ENCODE data around the gene NYAP2. TPM values are rescaled to one million over a fixed set of nuclear protein-coding genes. Genes with fewer than 3 reads are reported as not detected.

NYAP2 gene
- total and polyA plus RNA-seq, 2 donors (not counting 1 experiment from before 2014, with no cell fraction given), result not detected

DNA sequence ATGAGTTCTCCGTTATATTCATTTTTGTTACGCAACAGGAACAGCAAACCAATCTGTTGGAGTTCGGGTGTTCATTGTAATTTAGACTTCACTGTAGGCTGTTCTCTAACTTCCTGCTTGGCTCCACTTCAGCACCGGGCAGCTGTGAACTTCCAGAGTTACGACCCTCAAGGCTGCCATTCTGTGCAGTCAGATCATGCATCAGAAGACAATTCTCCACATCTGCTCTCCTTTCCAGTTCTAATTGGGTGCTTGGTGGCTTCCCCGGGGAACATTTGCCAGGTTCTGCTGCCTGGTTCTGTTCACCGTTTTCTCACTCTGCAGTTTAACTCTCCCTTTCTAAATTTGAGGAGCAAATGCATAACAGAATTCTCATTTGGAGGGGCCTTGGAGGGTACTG, 237.7 kb downstream of the NYAP2 start:
- H3K27me3 ChIP-seq (ENCODE audit: control insufficient read depth, insufficient read depth, low read length), result peaks cover 2% of the 10 kb centered on the region
- peaks cover 1% of the 10 kb centered on the region for H4K20me1 ChIP-seq (ENCODE audit: control insufficient read depth, extremely low read depth, insufficient read depth, low read length)
- H3K9me3 ChIP-seq (ENCODE audit: control insufficient read depth, insufficient read depth, low read depth, low read length), result no peaks in the 10 kb centered on the region
- H3K9ac ChIP-seq (ENCODE audit: insufficient read depth, low read length), result no peak overlapping the region
- H3K36me3 ChIP-seq (ENCODE audit: control insufficient read depth, insufficient read depth, low read length), result no peaks in the 10 kb centered on the region
- TF ChIP-seq, protein P1, sequence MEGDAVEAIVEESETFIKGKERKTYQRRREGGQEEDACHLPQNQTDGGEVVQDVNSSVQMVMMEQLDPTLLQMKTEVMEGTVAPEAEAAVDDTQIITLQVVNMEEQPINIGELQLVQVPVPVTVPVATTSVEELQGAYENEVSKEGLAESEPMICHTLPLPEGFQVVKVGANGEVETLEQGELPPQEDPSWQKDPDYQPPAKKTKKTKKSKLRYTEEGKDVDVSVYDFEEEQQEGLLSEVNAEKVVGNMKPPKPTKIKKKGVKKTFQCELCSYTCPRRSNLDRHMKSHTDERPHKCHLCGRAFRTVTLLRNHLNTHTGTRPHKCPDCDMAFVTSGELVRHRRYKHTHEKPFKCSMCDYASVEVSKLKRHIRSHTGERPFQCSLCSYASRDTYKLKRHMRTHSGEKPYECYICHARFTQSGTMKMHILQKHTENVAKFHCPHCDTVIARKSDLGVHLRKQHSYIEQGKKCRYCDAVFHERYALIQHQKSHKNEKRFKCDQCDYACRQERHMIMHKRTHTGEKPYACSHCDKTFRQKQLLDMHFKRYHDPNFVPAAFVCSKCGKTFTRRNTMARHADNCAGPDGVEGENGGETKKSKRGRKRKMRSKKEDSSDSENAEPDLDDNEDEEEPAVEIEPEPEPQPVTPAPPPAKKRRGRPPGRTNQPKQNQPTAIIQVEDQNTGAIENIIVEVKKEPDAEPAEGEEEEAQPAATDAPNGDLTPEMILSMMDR (conservative IDR thresholded peaks at IDR 0.05 in 1 of 2, IDR thresholded peaks at IDR 0.05 in 1 of 2; ENCODE audit: low read depth in 1 of 2, low read length in 2 of 2), result no peak
- no peak for TF ChIP-seq EZH2 (IDR thresholded peaks at IDR 0.05; ENCODE audit: low read length, missing control alignments)
- no peaks in the 10 kb centered on the region for H3K4me1 ChIP-seq (ENCODE audit: control insufficient read depth, extremely low read depth, insufficient read depth, low read length)
- no peaks in the 10 kb centered on the region for H3K79me2 ChIP-seq (ENCODE audit: control insufficient read depth, insufficient read depth, low read length)
- peak in 1 of 2 donors; percentile 5 for DNase-seq (ENCODE audit: low read depth in 2 of 2)
- no peak overlapping the region for H2AFZ ChIP-seq (ENCODE audit: low read length)
- H3K27ac ChIP-seq (ENCODE audit: insufficient read depth, low read length), result no peak overlapping the region
- H3K4me2 ChIP-seq (ENCODE audit: extremely low read depth, insufficient read depth, low read length), result no peak overlapping the region
- H3K4me3 ChIP-seq (replicated peaks in 1 of 4; ENCODE audit: control extremely low read depth in 1 of 4, insufficient read depth in 1 of 4, low read depth in 3 of 4, low read length in 4 of 4), result no peak overlapping the region

GRCh38 chr2:225640550-225640949, 241.0 kb downstream of the NYAP2 start:
- Histone ChIP-seq H3K36me3 (ENCODE audit: control insufficient read depth, insufficient read depth, low read length) (no peaks in the 10 kb centered on the region), H3K9ac (ENCODE audit: insufficient read depth, low read length) (no peak overlapping the region), H2AFZ (ENCODE audit: low read length) (no peak overlapping the region), H3K9me3 (ENCODE audit: control insufficient read depth, insufficient read depth, low read depth, low read length) (no peaks in the 10 kb centered on the region), H3K79me2 (ENCODE audit: control insufficient read depth, insufficient read depth, low read length) (no peaks in the 10 kb centered on the region), H3K27ac (ENCODE audit: insufficient read depth, low read length) (no peak overlapping the region), H3K4me2 (ENCODE audit: extremely low read depth, insufficient read depth, low read length) (no peak overlapping the region), H3K4me1 (ENCODE audit: control insufficient read depth, extremely low read depth, insufficient read depth, low read length) (no peaks in the 10 kb centered on the region), H4K20me1 (ENCODE audit: control insufficient read depth, extremely low read depth, insufficient read depth, low read length) (peaks cover 1% of the 10 kb centered on the region), H3K27me3 (ENCODE audit: control insufficient read depth, insufficient read depth, low read length) (no peaks in the 10 kb centered on the region), H3K4me3 (replicated peaks in 1 of 4; ENCODE audit: control extremely low read depth in 1 of 4, insufficient read depth in 1 of 4, low read depth in 3 of 4, low read length in 4 of 4) (no peak overlapping the region)
- DNase-seq (ENCODE audit: low read depth in 2 of 2), result no peak
- TF ChIP-seq EZH2 (IDR thresholded peaks at IDR 0.05; ENCODE audit: low read length, missing control alignments), result no peak
- TF ChIP-seq, protein P1 (conservative IDR thresholded peaks at IDR 0.05 in 1 of 2, IDR thresholded peaks at IDR 0.05 in 1 of 2; ENCODE audit: low read depth in 1 of 2, low read length in 2 of 2), result no peak

DNA sequence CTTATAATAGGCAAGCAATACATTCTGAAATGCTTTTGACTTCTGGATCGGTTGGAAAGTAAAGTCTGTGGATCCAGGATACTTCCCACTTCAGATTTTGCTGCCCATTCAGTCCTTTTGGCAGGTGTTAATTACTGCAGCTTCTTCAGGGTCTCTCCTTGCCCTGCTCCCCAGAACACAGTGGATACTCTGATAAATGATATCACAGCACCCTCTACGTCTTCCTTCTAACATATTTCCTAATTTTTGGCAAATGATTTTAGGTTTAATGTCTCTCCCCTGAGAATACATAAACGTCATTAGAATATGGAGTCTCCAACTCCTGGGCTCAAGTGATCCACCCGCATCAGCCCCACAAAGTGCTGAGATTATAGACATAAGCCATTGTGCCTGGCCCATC, 249.8 kb downstream of the NYAP2 start:
- Histone ChIP-seq H3K4me3 (replicated peaks in 1 of 4; ENCODE audit: control extremely low read depth in 1 of 4, insufficient read depth in 1 of 4, low read depth in 3 of 4, low read length in 4 of 4) (no peak overlapping the region), H3K9me3 (ENCODE audit: control insufficient read depth, insufficient read depth, low read depth, low read length) (no peaks in the 10 kb centered on the region), H3K4me2 (ENCODE audit: extremely low read depth, insufficient read depth, low read length) (no peak overlapping the region), H2AFZ (ENCODE audit: low read length) (no peak overlapping the region), H4K20me1 (ENCODE audit: control insufficient read depth, extremely low read depth, insufficient read depth, low read length) (no peaks in the 10 kb centered on the region), H3K4me1 (ENCODE audit: control insufficient read depth, extremely low read depth, insufficient read depth, low read length) (no peaks in the 10 kb centered on the region), H3K79me2 (ENCODE audit: control insufficient read depth, insufficient read depth, low read length) (no peaks in the 10 kb centered on the region), H3K27ac (ENCODE audit: insufficient read depth, low read length) (no peak overlapping the region), H3K36me3 (ENCODE audit: control insufficient read depth, insufficient read depth, low read length) (no peaks in the 10 kb centered on the region), H3K27me3 (ENCODE audit: control insufficient read depth, insufficient read depth, low read length) (peaks cover 4% of the 10 kb centered on the region), H3K9ac (ENCODE audit: insufficient read depth, low read length) (no peak overlapping the region)
- no peak for DNase-seq (ENCODE audit: low read depth in 2 of 2)
- no peak for TF ChIP-seq EZH2 (IDR thresholded peaks at IDR 0.05; ENCODE audit: low read length, missing control alignments)
- TF ChIP-seq, protein P1 (conservative IDR thresholded peaks at IDR 0.05 in 1 of 2, IDR thresholded peaks at IDR 0.05 in 1 of 2; ENCODE audit: low read depth in 1 of 2, low read length in 2 of 2), result no peak
